Measurements from ENCODE around the gene GSTA2. TPM values are rescaled to one million over a fixed set of nuclear protein-coding genes. Genes with fewer than 3 reads are reported as not detected.
"Not testable (repeated sequence)": the region's sequence is repeated elsewhere in the genome, so short reads cannot be mapped to it uniquely, and the experiment has no call there.

Gene GSTA2
- total RNA-seq (2021; ENCODE audit: unreplicated experiment) (not detected), Bru-seq, nascent RNA (not detected), BruChase-seq, experiment 1, labeled RNA remaining after a 2-hour chase (percentile 1 among the genes with signal in this experiment), BruChase-seq, experiment 2, labeled RNA remaining after a 6-hour chase (not detected)
- polyA plus RNA-seq (2012; ENCODE audit: insufficient read length), result not detected
- long read RNA-seq, result 0 reads

GRCh38 chr6:52763322-52763916 is at the start of gene GSTA2:
Gene GSTA2 (minus strand): TSS chr6:52763475. CDS start chr6:52757947, 5,528 bp downstream.
- H3K4me1 ChIP-seq (ENCODE audit: control insufficient read depth, insufficient read depth, low read length); intact Hi-C loops (cut with micrococcal nuclease; ENCODE audit: unreplicated experiment); CTCF ChIA-PET; POLR2A ChIA-PET; H3K9me3 ChIP-seq (ENCODE audit: control insufficient read depth, insufficient read depth, low read depth, low read length); DNase-seq (ENCODE audit: low read depth, low spot score); in situ Hi-C loops (cut with HindIII; ENCODE audit: low pct_unique_long_range_greater_than_20kb, low sequenced_read_pairs); ATAC-seq; H3K27me3 ChIP-seq (ENCODE audit: control insufficient read depth, insufficient read depth, low read length); H3K36me3 ChIP-seq (ENCODE audit: control insufficient read depth, insufficient read depth, low read length); H3K27ac ChIP-seq (ENCODE audit: low read length); H3K4me3 ChIP-seq (ENCODE audit: low read depth in 2 of 2, low read length in 2 of 2); BruUV-seq (replicated peaks): not testable (repeated sequence)

- H3K27ac ChIP-seq (ENCODE audit: low read length); DNase-seq (ENCODE audit: low read depth, low spot score); ATAC-seq; H3K27me3 ChIP-seq (ENCODE audit: control insufficient read depth, insufficient read depth, low read length); H3K4me1 ChIP-seq (ENCODE audit: control insufficient read depth, insufficient read depth, low read length); H3K36me3 ChIP-seq (ENCODE audit: control insufficient read depth, insufficient read depth, low read length); BruUV-seq (replicated peaks); H3K9me3 ChIP-seq (ENCODE audit: control insufficient read depth, insufficient read depth, low read depth, low read length); in situ Hi-C loops (cut with HindIII; ENCODE audit: low pct_unique_long_range_greater_than_20kb, low sequenced_read_pairs); CTCF ChIA-PET; POLR2A ChIA-PET; intact Hi-C loops (cut with micrococcal nuclease; ENCODE audit: unreplicated experiment); H3K4me3 ChIP-seq (ENCODE audit: low read depth in 2 of 2, low read length in 2 of 2): not testable (repeated sequence)
Observed at GRCh38 chr6:52809777-52810176, 46.5 kb upstream of the GSTA2 start.

DNA sequence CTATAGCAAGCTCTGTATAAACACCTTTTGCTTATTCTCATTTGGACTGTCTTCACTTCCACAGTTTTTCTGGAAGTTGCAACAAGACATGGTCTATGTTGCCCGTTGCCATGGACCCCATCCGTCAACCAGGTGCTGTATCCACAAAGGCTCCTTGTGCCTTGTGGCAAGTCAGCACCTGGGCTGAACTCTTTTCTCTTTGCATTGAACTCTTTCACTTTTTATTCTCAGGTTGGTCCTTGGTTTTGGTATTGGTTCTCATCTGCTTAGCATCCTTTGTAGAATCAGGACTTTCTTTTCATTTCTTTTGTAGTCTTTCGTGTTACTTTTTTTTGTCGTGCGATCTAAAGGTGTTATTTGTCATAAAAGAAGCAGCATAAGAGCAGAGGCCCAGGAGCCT is 45.4 kb upstream of the GSTA2 start:
- ChIA-PET POLR2A (interaction anchor here (0.6 to 0.7 kb wide), 2 partner anchors 155 to 271 kb away, joined by 3 to 6 read pairs; no protein-coding TSS in a partner anchor), CTCF (no interaction called here)
- Histone ChIP-seq H3K9me3 (ENCODE audit: control insufficient read depth, insufficient read depth, low read depth, low read length) (no peaks in the 10 kb centered on the region), H3K27me3 (ENCODE audit: control insufficient read depth, insufficient read depth, low read length) (no peaks in the 10 kb centered on the region), H3K4me1 (ENCODE audit: control insufficient read depth, insufficient read depth, low read length) (no peaks in the 10 kb centered on the region), H3K4me3 (ENCODE audit: low read depth in 2 of 2, low read length in 2 of 2) (no peak overlapping the region), H3K27ac (ENCODE audit: low read length) (no peak overlapping the region), H3K36me3 (ENCODE audit: control insufficient read depth, insufficient read depth, low read length) (no peaks in the 10 kb centered on the region)
- intact Hi-C loops (cut with micrococcal nuclease; ENCODE audit: unreplicated experiment) (no loop called here), in situ Hi-C loops (cut with HindIII; ENCODE audit: low pct_unique_long_range_greater_than_20kb, low sequenced_read_pairs) (no loop called here)
- ATAC-seq (no peak), DNase-seq (ENCODE audit: low read depth, low spot score) (no peak)
- no TSS peak for BruUV-seq (replicated peaks)
- TF ChIP-seq REST (IDR thresholded peaks at IDR 0.05; ENCODE audit: insufficient read depth in 1 of 2, low read depth in 2 of 2, low read length in 1 of 2) (no peak), TCF7L2 (IDR thresholded peaks at IDR 0.05; ENCODE audit: low read depth, low read length) (no peak), POLR2AphosphoS5 (IDR thresholded peaks at IDR 0.05; ENCODE audit: low read depth, low read length) (no peak), SIN3A (IDR thresholded peaks at IDR 0.05; ENCODE audit: borderline replicate concordance, insufficient read depth, low read depth, low read length) (no peak)
- TF ChIP-seq, protein P1, sequence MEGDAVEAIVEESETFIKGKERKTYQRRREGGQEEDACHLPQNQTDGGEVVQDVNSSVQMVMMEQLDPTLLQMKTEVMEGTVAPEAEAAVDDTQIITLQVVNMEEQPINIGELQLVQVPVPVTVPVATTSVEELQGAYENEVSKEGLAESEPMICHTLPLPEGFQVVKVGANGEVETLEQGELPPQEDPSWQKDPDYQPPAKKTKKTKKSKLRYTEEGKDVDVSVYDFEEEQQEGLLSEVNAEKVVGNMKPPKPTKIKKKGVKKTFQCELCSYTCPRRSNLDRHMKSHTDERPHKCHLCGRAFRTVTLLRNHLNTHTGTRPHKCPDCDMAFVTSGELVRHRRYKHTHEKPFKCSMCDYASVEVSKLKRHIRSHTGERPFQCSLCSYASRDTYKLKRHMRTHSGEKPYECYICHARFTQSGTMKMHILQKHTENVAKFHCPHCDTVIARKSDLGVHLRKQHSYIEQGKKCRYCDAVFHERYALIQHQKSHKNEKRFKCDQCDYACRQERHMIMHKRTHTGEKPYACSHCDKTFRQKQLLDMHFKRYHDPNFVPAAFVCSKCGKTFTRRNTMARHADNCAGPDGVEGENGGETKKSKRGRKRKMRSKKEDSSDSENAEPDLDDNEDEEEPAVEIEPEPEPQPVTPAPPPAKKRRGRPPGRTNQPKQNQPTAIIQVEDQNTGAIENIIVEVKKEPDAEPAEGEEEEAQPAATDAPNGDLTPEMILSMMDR (IDR thresholded peaks at IDR 0.05), result no peak

DNA sequence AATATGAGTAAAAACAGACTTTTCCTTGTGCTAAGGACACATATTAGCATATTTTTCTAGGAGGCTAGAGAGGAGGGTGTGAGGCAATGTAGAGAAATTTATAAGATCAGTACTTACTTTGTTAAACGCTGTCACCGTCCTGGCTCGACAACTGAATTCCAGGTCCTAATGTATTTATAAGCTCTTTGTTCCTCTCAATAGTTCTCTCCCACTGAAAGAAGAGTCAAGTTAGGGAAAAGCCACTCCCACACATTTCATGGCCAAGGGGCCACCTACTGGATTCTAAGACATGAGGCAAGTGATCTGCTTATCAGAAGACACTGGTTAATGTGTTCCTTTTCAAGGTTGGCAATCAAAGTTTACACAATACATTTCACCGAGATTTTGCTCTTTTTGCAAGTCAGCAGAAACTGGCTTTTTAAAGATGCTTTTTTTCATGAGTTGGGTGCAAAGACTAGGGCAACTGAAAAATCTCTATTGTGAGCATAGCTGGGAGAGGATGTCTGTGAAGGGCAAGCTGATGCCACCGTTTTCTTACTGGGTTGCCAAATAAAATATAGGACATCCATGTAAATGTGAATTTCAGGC is 40.5 kb upstream of the GSTA2 start, which contains the start of gene GSTA1:
Gene GSTA1 (minus strand): TSS at position 149 of the 588 bp plus-strand sequence. CDS start 4,549 bp downstream, outside the sequence.
- DNase-seq (ENCODE audit: low read depth, low spot score); H3K27ac ChIP-seq (ENCODE audit: low read length); in situ Hi-C loops (cut with HindIII; ENCODE audit: low pct_unique_long_range_greater_than_20kb, low sequenced_read_pairs); H3K27me3 ChIP-seq (ENCODE audit: control insufficient read depth, insufficient read depth, low read length); POLR2A ChIA-PET; H3K4me1 ChIP-seq (ENCODE audit: control insufficient read depth, insufficient read depth, low read length); H3K9me3 ChIP-seq (ENCODE audit: control insufficient read depth, insufficient read depth, low read depth, low read length); intact Hi-C loops (cut with micrococcal nuclease; ENCODE audit: unreplicated experiment); H3K36me3 ChIP-seq (ENCODE audit: control insufficient read depth, insufficient read depth, low read length); H3K4me3 ChIP-seq (ENCODE audit: low read depth in 2 of 2, low read length in 2 of 2); BruUV-seq (replicated peaks); ATAC-seq: not testable (repeated sequence)
- CTCF ChIA-PET, result interaction anchor here (0.6 kb wide), 1 partner anchor 140 kb away, joined by 7 read pairs; no protein-coding TSS in a partner anchor
